PFSK-1 (cell line): ENCODE results near the gene DNAJC11.

Experiments used
- FOXP2 ChIP-seq: optimal IDR thresholded peaks from 2 replicates; pipeline ENCODE3; 2011; ENCODE audit warnings: borderline replicate concordance, control low read depth, inconsistent platforms; ENCODE audit not compliant: insufficient read depth; ENCODE audit errors: extremely low read length, extremely low read depth
- POLR2AphosphoS5 ChIP-seq: IDR thresholded peaks from 2 replicates; pipeline ENCODE4 v1.6.1; 2012; ENCODE audit warnings: low read depth, mild to moderate bottlenecking, control low read depth, low read length, moderate library complexity
- SIN3A ChIP-seq: IDR thresholded peaks from 2 replicates; pipeline ENCODE4 v1.6.1; 2012; ENCODE audit warnings: mild to moderate bottlenecking, low read length, moderate library complexity, borderline replicate concordance; ENCODE audit not compliant: insufficient read depth
- TAF1 ChIP-seq: IDR thresholded peaks from 2 replicates; pipeline ENCODE4 v1.6.1; 2012; ENCODE audit warnings: low read length, control low read depth, borderline replicate concordance; ENCODE audit not compliant: insufficient read depth
- TF ChIP-seq, protein P1 (sequence below), 2 experiments: IDR thresholded peaks; 2 replicates each; pipeline versions ENCODE4 v1.6.1 to v1.8.0; 2011 to 2012; ENCODE audit warnings: low read depth in 2 of 2, low read length in 2 of 2, control low read depth in 1 of 2, inconsistent platforms in 1 of 2, mild to moderate bottlenecking in 1 of 2, moderate library complexity in 1 of 2; ENCODE audit not compliant: insufficient read depth in 1 of 2

The DNAJC11 gene

GRCh38 chr1:6688757-6689156 lies 12.9 kb downstream of the DNAJC11 start:
- TF ChIP-seq FOXP2 (no peak), TAF1 (no peak), POLR2AphosphoS5 (no peak)

DNA sequence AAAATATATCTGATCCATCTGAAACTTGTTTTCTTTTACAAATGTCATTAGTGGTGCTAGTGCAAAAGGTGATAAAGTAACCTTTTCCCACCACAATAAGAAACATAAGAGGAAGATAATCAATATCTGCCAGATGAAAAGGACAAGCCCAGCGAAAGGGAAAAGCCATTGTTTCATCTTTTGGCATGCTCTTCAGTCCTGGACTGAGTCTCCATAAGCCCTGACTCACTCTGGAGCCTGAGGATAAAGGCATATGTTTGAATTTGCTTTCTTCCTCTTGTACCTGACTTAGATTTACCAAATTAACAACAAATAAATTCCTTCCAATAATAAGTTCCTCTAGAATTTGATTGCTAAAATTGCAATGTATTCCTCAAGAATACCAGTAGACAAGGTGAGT lies 13.6 kb downstream of the DNAJC11 start:
- TF ChIP-seq FOXP2 = no peak
- TF ChIP-seq SIN3A = no peak
- TF ChIP-seq POLR2AphosphoS5 = no peak
- no peak for TF ChIP-seq TAF1

- TF ChIP-seq, protein P1, sequence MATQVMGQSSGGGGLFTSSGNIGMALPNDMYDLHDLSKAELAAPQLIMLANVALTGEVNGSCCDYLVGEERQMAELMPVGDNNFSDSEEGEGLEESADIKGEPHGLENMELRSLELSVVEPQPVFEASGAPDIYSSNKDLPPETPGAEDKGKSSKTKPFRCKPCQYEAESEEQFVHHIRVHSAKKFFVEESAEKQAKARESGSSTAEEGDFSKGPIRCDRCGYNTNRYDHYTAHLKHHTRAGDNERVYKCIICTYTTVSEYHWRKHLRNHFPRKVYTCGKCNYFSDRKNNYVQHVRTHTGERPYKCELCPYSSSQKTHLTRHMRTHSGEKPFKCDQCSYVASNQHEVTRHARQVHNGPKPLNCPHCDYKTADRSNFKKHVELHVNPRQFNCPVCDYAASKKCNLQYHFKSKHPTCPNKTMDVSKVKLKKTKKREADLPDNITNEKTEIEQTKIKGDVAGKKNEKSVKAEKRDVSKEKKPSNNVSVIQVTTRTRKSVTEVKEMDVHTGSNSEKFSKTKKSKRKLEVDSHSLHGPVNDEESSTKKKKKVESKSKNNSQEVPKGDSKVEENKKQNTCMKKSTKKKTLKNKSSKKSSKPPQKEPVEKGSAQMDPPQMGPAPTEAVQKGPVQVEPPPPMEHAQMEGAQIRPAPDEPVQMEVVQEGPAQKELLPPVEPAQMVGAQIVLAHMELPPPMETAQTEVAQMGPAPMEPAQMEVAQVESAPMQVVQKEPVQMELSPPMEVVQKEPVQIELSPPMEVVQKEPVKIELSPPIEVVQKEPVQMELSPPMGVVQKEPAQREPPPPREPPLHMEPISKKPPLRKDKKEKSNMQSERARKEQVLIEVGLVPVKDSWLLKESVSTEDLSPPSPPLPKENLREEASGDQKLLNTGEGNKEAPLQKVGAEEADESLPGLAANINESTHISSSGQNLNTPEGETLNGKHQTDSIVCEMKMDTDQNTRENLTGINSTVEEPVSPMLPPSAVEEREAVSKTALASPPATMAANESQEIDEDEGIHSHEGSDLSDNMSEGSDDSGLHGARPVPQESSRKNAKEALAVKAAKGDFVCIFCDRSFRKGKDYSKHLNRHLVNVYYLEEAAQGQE (IDR thresholded peaks at IDR 0.05; ENCODE audit: insufficient read depth in 1 of 2, low read depth in 2 of 2, low read length in 2 of 2) = no peak
- TF ChIP-seq TAF1 (no peak), POLR2AphosphoS5 (no peak)
Observed at GRCh38 chr1:6686294-6686693, 15.3 kb downstream of the DNAJC11 start.

- TF ChIP-seq SIN3A (no peak), FOXP2 (no peak), TAF1 (no peak), POLR2AphosphoS5 (no peak)
- TF ChIP-seq, protein P1 (IDR thresholded peaks at IDR 0.05; ENCODE audit: insufficient read depth in 1 of 2, low read depth in 2 of 2, low read length in 2 of 2) = no peak
Observed at GRCh38 chr1:6685381-6685780, 16.2 kb downstream of the DNAJC11 start.

GRCh38 chr1:6683434-6683833 lies 18.2 kb downstream of the DNAJC11 start:
- TF ChIP-seq FOXP2 = no peak
- TF ChIP-seq SIN3A = no peak
- TF ChIP-seq TAF1 = no peak
- TF ChIP-seq, protein P1 (IDR thresholded peaks at IDR 0.05; ENCODE audit: insufficient read depth in 1 of 2, low read depth in 2 of 2, low read length in 2 of 2) = no peak
- no peak for TF ChIP-seq POLR2AphosphoS5

GRCh38 chr1:6675941-6676340 lies 25.7 kb downstream of the DNAJC11 start:
- TF ChIP-seq POLR2AphosphoS5 (no peak), TAF1 (no peak), FOXP2 (no peak)
- TF ChIP-seq, protein P1 (IDR thresholded peaks at IDR 0.05; ENCODE audit: insufficient read depth in 1 of 2, low read depth in 2 of 2, low read length in 2 of 2) = no peak
